ENCODE measurements around the gene F10. TPM values are rescaled to one million over a fixed set of nuclear protein-coding genes. Genes with fewer than 3 reads are reported as not detected.

Gene F10
- total RNA-seq, 1 experiment from 2014 or later, result not detected

- H2AFZ ChIP-seq, result no peak overlapping the region
- POLR2A ChIA-PET (ENCODE audit: unreplicated experiment), result no interaction called here
- H3K9me2 ChIP-seq (ENCODE audit: insufficient read depth), result no peaks in the 10 kb centered on the region
- no peaks in the 10 kb centered on the region for H3F3A ChIP-seq (ENCODE audit: insufficient read depth, low read depth)
- CTCF ChIA-PET, result no interaction called here
- H3K9me3 ChIP-seq (ENCODE audit: insufficient read depth, low read depth), result no peaks in the 10 kb centered on the region
- H3K4me1 ChIP-seq (replicated peaks; ENCODE audit: insufficient read depth), result no peaks in the 10 kb centered on the region
- H3K4me2 ChIP-seq, result no peak overlapping the region
- TF ChIP-seq EZH2 (IDR thresholded peaks at IDR 0.05; ENCODE audit: low read depth) (no peak), CTCF (conservative IDR thresholded peaks at IDR 0.05) (no peak)
- H3K27ac ChIP-seq, result no peak overlapping the region
- H3K79me2 ChIP-seq (ENCODE audit: low read depth), result no peaks in the 10 kb centered on the region
- no peak overlapping the region for H3K4me3 ChIP-seq
- DNase-seq, result no peak
- no TSS peak for BruUV-seq (replicated peaks)
- intact Hi-C loops (cut with micrococcal nuclease; ENCODE audit: unreplicated experiment), result no loop called here
- H3K27me3 ChIP-seq (ENCODE audit: insufficient read depth, low read depth), result peaks cover 27% of the 10 kb centered on the region
- no peaks in the 10 kb centered on the region for H4K20me1 ChIP-seq (ENCODE audit: insufficient read depth)
- H3K36me3 ChIP-seq (ENCODE audit: low read depth), result no peaks in the 10 kb centered on the region
Observed at GRCh38 chr13:113112893-113113845, 9.4 kb upstream of the F10 start.

- no peaks in the 10 kb centered on the region for H3K9me2 ChIP-seq (ENCODE audit: insufficient read depth)
- no peaks in the 10 kb centered on the region for H3K9me3 ChIP-seq (ENCODE audit: insufficient read depth, low read depth)
- intact Hi-C loops (cut with micrococcal nuclease; ENCODE audit: unreplicated experiment), result no loop called here
- H3K4me2 ChIP-seq, result no peak overlapping the region
- H3K27ac ChIP-seq, result no peak overlapping the region
- no peaks in the 10 kb centered on the region for H3F3A ChIP-seq (ENCODE audit: insufficient read depth, low read depth)
- peaks cover 34% of the 10 kb centered on the region for H3K27me3 ChIP-seq (ENCODE audit: insufficient read depth, low read depth)
- ChIA-PET CTCF (no interaction called here), POLR2A (ENCODE audit: unreplicated experiment) (no interaction called here)
- no peak overlapping the region for H3K4me3 ChIP-seq
- H3K79me2 ChIP-seq (ENCODE audit: low read depth), result no peaks in the 10 kb centered on the region
- no peak overlapping the region for H2AFZ ChIP-seq
- TF ChIP-seq CTCF (conservative IDR thresholded peaks at IDR 0.05) (no peak), EZH2 (IDR thresholded peaks at IDR 0.05; ENCODE audit: low read depth) (no peak)
- BruUV-seq (replicated peaks), result no TSS peak
- DNase-seq, result no peak
- H3K36me3 ChIP-seq (ENCODE audit: low read depth), result no peaks in the 10 kb centered on the region
- no peaks in the 10 kb centered on the region for H4K20me1 ChIP-seq (ENCODE audit: insufficient read depth)
- no peaks in the 10 kb centered on the region for H3K4me1 ChIP-seq (replicated peaks; ENCODE audit: insufficient read depth)
Observed at GRCh38 chr13:113113846-113114271, 8.7 kb upstream of the F10 start.

GRCh38 chr13:113114511-113115362 lies 7.9 kb upstream of the F10 start:
- Histone ChIP-seq H3K4me3 (no peak overlapping the region), H3K79me2 (ENCODE audit: low read depth) (no peaks in the 10 kb centered on the region), H3K4me2 (no peak overlapping the region), H3K36me3 (ENCODE audit: low read depth) (no peaks in the 10 kb centered on the region), H3K27me3 (ENCODE audit: insufficient read depth, low read depth) (peaks cover 43% of the 10 kb centered on the region), H3K4me1 (replicated peaks; ENCODE audit: insufficient read depth) (no peaks in the 10 kb centered on the region), H4K20me1 (ENCODE audit: insufficient read depth) (no peaks in the 10 kb centered on the region), H3K9me3 (ENCODE audit: insufficient read depth, low read depth) (no peaks in the 10 kb centered on the region), H3K27ac (no peak overlapping the region), H3F3A (ENCODE audit: insufficient read depth, low read depth) (no peaks in the 10 kb centered on the region), H3K9me2 (ENCODE audit: insufficient read depth) (no peaks in the 10 kb centered on the region), H2AFZ (no peak overlapping the region)
- no peak for DNase-seq
- CTCF ChIA-PET, result no interaction called here
- TF ChIP-seq EZH2 (IDR thresholded peaks at IDR 0.05; ENCODE audit: low read depth), result no peak
- TF ChIP-seq CTCF (conservative IDR thresholded peaks at IDR 0.05), result no peak
- no TSS peak for BruUV-seq (replicated peaks)
- POLR2A ChIA-PET (ENCODE audit: unreplicated experiment), result no interaction called here
- intact Hi-C loops (cut with micrococcal nuclease; ENCODE audit: unreplicated experiment), result no loop called here

Data from PC-9 (cell line).